ENCODE measurements around the gene ACADL. TPM values are rescaled to one million over a fixed set of nuclear protein-coding genes. Genes with fewer than 3 reads are reported as not detected.

Gene ACADL
- not detected in 2 replicates for total RNA-seq

DNA sequence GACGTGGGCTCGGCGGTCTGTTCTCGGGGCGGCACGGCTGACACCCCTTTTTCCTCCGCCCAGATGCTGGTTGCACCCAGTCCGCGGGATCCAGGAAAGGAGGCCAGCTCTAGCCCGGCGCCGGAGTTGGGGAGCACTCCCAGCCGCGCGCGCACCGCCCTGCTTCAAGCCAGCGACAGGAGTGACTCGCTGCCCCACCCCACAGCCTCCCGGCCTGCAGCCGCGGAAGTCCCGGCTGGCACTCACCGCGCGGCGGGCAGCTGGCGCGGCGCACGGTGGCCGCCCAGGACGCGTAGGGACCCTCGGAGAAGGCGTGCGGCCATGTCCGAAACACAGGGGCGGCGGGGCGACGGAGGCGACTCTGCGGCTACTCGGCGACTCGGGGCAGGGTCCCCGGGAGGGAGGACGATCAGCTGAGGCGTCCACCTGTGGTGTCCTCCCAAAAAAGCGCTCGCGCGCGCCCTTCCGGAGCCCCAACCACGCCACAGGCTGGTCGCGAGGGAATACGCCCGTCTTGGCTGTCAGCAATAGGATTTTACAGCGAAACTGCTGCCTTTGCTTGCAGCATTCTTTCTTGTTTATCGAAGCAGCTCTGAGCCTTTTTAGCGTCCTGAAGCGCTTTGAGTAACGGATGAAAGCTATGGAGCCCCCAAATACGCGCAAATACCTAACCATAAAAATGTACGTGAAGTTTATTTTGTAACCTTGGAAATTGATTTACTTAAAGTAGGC lies at the start of gene ACADL:
Gene ACADL (minus strand): TSS at position 507 of the 732 bp plus-strand sequence. CDS start 184 bp downstream, at position 323.

DNA sequence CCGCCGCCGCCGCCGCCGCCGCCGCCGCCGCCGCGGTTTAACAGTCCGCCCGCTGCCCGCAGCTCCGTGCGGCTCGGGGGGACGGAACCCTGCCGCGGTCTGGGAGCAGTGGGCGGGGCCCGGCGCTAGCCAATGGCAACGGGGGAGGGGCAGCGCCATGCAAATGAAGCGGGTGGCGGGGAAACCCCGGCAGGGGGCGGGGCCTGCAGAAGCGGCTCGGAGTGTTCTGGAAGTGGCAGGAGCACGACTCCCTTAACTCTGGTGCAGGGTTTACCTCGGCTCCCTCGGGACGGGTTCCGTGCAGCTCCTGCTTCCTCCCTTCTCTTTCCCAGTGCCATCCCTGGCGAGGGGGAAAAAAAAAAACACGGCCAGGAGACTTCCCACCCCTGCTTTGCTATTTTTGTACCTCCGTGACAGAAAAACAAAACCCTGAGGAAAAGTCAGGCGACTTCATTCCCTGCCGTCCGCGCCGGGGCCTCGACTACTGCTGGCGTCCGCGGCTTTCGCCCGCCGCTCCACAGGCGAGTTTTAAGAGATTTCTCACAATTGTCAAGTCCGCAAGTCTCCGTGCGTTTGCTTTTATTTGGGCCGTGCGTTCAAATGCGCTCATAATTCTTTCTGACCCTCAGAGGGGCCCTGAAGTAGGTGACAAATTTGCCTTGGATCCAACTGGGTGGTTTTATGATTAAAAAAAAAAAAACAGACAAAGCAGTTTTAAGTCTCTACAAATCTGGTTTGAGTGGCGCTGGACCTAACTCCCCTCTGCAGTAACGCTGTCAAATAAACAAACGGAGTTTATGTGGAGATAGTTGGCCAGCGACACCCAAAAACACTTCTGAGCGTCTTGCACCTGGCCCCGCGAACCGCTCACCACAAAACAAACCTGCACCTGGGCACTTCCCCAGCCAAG lies 53.7 kb downstream of the ACADL start, which contains the start of gene KANSL1L:
Gene KANSL1L (minus strand): TSS at position 101 of the 910 bp plus-strand sequence. CDS start 16,827 bp downstream, outside the sequence.

Small RNA genes lying within 50 kb of the gene (small RNA-seq; reads per million reads assigned to genes)
- gene RF00019, result not detected

Other genes with a start within 250 kb of the ACADL start
- gene RPE, start 222.8 kb downstream of the ACADL start, total RNA-seq, result 77.7 and 93.4 TPM in 2 replicates
- gene KANSL1L, start 54.0 kb downstream of the ACADL start, total RNA-seq, result 11.4 and 16.7 TPM in 2 replicates
- not detected in 2 replicates for gene MYL1, start 89.7 kb upstream of the ACADL start, total RNA-seq